Ovary (tissue), 3 donors: ENCODE measurements around the gene TXNRD2.

Source experiments
- POLR2A ChIP-seq: fragments of 450-650 bp; IDR thresholded peaks from one replicate; pipeline ENCODE4 v1.6.1; 2017; ENCODE audit warnings: antibody characterized with exemption, mild to moderate bottlenecking, moderate library complexity
- TF ChIP-seq, protein P1 (sequence below), 3 donors: fragments of 450-650 bp in 2 of 3; fragments of 200-600 bp in 1 of 3; IDR thresholded peaks; one replicate each; pipeline versions ENCODE4 v1.5.1 to v1.8.0; 2016 to 2022; ENCODE audit warnings: antibody characterized with exemption in 3 of 3, mild to moderate bottlenecking in 1 of 3
- donor health status: DM: no; HTN: no; CAD: no.

- TF ChIP-seq, protein P1, sequence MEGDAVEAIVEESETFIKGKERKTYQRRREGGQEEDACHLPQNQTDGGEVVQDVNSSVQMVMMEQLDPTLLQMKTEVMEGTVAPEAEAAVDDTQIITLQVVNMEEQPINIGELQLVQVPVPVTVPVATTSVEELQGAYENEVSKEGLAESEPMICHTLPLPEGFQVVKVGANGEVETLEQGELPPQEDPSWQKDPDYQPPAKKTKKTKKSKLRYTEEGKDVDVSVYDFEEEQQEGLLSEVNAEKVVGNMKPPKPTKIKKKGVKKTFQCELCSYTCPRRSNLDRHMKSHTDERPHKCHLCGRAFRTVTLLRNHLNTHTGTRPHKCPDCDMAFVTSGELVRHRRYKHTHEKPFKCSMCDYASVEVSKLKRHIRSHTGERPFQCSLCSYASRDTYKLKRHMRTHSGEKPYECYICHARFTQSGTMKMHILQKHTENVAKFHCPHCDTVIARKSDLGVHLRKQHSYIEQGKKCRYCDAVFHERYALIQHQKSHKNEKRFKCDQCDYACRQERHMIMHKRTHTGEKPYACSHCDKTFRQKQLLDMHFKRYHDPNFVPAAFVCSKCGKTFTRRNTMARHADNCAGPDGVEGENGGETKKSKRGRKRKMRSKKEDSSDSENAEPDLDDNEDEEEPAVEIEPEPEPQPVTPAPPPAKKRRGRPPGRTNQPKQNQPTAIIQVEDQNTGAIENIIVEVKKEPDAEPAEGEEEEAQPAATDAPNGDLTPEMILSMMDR (IDR thresholded peaks at IDR 0.05), result no peak
- TF ChIP-seq POLR2A, result no peak
Measured at GRCh38 chr22:19918332-19919106, 23.1 kb downstream of the TXNRD2 start.
